Measurements from ENCODE around the gene EMP1.

The EMP1 gene

DNA sequence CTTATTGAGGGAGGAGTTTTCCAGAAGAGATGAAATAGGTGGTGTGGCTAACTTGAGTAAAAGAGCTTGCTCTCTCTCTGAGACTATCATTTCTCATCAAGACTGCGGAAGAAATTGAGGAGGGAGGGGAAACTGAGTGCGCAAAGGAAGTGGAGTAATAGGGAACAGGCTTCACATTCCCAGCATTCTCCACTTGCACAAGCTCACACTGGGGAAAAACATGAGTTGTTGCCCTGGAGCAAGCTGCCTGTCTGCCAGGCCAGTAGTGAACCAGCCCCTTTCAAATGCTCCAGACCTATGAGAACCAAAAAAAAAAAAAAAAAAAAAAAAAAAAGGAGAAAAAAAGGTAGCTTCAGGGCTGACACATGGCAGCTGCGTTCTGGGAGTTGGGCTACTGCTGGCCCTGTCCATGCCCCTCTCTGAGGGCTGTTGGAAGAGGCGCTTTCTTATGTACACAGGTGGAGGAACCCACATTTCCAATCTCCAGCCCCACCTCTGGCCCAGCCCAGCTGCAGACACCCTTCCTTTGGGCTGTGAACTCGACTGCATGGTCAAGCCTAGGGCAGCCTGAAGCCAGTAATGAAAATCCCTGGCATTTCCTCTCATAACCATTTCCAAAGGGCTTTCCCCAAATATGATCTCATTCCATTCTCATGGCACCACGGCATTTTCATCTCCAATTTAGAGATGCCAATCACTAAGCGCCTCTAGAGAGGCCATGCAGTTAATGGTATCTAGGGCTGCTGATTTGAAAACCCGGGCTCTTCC is 32.5 kb upstream of the EMP1 start:
- Histone ChIP-seq H3K23ac (ENCODE audit: low read length) (no peak overlapping the region), H3K4me2 (ENCODE audit: low read length) (peak overlapping the region; percentile 29), H3K79me1 (ENCODE audit: low read length) (peaks cover 21% of the 10 kb centered on the region), H2BK120ac (ENCODE audit: insufficient read depth, low read length, poor library complexity) (peak overlapping the region; percentile 67), H2BK12ac (ENCODE audit: low read length) (peak overlapping the region; percentile 88), H3K79me2 (ENCODE audit: control insufficient read depth, insufficient read depth, low read length, poor library complexity) (no peaks in the 10 kb centered on the region), H3K4me1 (ENCODE audit: control insufficient read depth in 1 of 2, insufficient read depth in 2 of 2, low read length in 2 of 2) (peaks cover 25 to 26% of the 10 kb centered on the region in 2 experiments), H3K9me3 (ENCODE audit: insufficient read depth, low read depth, low read length) (peaks cover 1% of the 10 kb centered on the region), H3K14ac (ENCODE audit: low read length) (peak overlapping the region; percentile 8), H4K91ac (ENCODE audit: low read depth, low read length) (peak overlapping the region; percentile 55), H3K27ac (ENCODE audit: low read depth, low read length) (peak overlapping the region; percentile 84), H3K18ac (ENCODE audit: low read length) (peak overlapping the region; percentile 18), H3K9ac (ENCODE audit: low read length) (no peak overlapping the region), H3K27me3 (ENCODE audit: insufficient read depth, low read length) (no peaks in the 10 kb centered on the region), H2AK5ac (ENCODE audit: low read length) (peak overlapping the region; percentile 45), H2BK5ac (ENCODE audit: low read depth, low read length, poor library complexity) (peak overlapping the region; percentile 73), H3K4me3 (ENCODE audit: low read depth, low read length) (no peak overlapping the region), H2AFZ (ENCODE audit: insufficient read depth, low read length, poor library complexity) (peak overlapping the region; percentile 5), H3K4ac (ENCODE audit: low read depth, low read length) (peak overlapping the region; percentile 17), H3K36me3 (ENCODE audit: control insufficient read depth in 1 of 2, insufficient read depth in 2 of 2, low read length in 2 of 2) (no peaks in the 10 kb centered on the region), H4K12ac (ENCODE audit: low read depth, low read length) (no peak overlapping the region), H4K8ac (ENCODE audit: low read depth, low read length) (peak overlapping the region; percentile 17)
- peak; percentile 84 to 89 for DNase-seq
- no CpG with 5 or more reads among the region's 8 CpGs for WGBS (ENCODE audit: extremely low coverage, insufficient coverage, insufficient read length)

DNA sequence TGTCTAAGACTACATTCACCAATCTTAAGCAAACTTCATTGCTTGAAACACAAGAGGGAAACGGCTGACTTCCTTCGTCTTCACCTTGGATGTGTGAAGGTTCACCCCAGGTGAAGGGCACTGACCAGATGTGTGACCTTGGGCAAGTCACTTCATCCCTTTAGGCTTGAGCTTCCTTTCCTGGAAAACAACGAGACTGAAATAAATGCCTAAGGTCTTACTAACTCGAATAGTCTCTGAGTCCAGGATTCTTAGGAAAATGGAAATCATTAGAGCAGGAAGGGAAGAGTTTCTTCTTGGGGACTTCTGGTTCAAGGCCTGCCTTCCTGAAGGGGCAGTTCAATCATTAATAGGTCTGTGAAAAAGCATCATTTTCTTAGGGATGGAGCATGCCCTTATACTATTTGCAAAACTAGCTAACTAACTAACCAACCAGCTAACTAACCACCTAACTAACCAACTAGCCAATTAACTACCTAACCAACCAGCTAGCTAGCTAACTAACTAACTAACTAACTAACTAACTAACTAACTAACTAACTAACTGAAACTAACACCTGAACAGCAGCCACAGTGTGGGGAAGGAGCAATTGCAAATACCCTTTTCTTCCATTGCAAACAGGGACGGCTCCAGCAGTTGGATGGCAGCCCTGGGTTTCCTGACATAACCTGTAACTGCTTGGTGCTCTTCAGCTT is 31.5 kb upstream of the EMP1 start:
- H3K27ac ChIP-seq (ENCODE audit: low read depth, low read length), result no peak overlapping the region
- no peak overlapping the region for H3K18ac ChIP-seq (ENCODE audit: low read length)
- H3K4me1 ChIP-seq (ENCODE audit: control insufficient read depth in 1 of 2, insufficient read depth in 2 of 2, low read length in 2 of 2), result peaks cover 25 to 26% of the 10 kb centered on the region in 2 experiments
- peak overlapping the region; percentile 88 for H2BK12ac ChIP-seq (ENCODE audit: low read length)
- H3K4me3 ChIP-seq (ENCODE audit: low read depth, low read length), result no peak overlapping the region
- H2BK120ac ChIP-seq (ENCODE audit: insufficient read depth, low read length, poor library complexity), result peak overlapping the region; percentile 67
- H2BK5ac ChIP-seq (ENCODE audit: low read depth, low read length, poor library complexity), result peak overlapping the region; percentile 73
- H4K91ac ChIP-seq (ENCODE audit: low read depth, low read length), result peak overlapping the region; percentile 70
- no peaks in the 10 kb centered on the region for H3K36me3 ChIP-seq (ENCODE audit: control insufficient read depth in 1 of 2, insufficient read depth in 2 of 2, low read length in 2 of 2)
- no peak overlapping the region for H2AFZ ChIP-seq (ENCODE audit: insufficient read depth, low read length, poor library complexity)
- no peaks in the 10 kb centered on the region for H3K79me2 ChIP-seq (ENCODE audit: control insufficient read depth, insufficient read depth, low read length, poor library complexity)
- no peak overlapping the region for H3K4me2 ChIP-seq (ENCODE audit: low read length)
- H3K9ac ChIP-seq (ENCODE audit: low read length), result no peak overlapping the region
- H3K79me1 ChIP-seq (ENCODE audit: low read length), result peaks cover 22% of the 10 kb centered on the region
- peak overlapping the region; percentile 45 for H2AK5ac ChIP-seq (ENCODE audit: low read length)
- H3K14ac ChIP-seq (ENCODE audit: low read length), result peak overlapping the region; percentile 35
- H3K27me3 ChIP-seq (ENCODE audit: insufficient read depth, low read length), result no peaks in the 10 kb centered on the region
- no peak overlapping the region for H4K12ac ChIP-seq (ENCODE audit: low read depth, low read length)
- H3K23ac ChIP-seq (ENCODE audit: low read length), result no peak overlapping the region
- H3K9me3 ChIP-seq (ENCODE audit: insufficient read depth, low read depth, low read length), result peaks cover 1% of the 10 kb centered on the region
- no peak overlapping the region for H3K4ac ChIP-seq (ENCODE audit: low read depth, low read length)
- H4K8ac ChIP-seq (ENCODE audit: low read depth, low read length), result no peak overlapping the region
- no CpG with 5 or more reads among the region's 5 CpGs for WGBS (ENCODE audit: extremely low coverage, insufficient coverage, insufficient read length)
- peak in 1 of 2 donors; percentile 49 for DNase-seq

DNA sequence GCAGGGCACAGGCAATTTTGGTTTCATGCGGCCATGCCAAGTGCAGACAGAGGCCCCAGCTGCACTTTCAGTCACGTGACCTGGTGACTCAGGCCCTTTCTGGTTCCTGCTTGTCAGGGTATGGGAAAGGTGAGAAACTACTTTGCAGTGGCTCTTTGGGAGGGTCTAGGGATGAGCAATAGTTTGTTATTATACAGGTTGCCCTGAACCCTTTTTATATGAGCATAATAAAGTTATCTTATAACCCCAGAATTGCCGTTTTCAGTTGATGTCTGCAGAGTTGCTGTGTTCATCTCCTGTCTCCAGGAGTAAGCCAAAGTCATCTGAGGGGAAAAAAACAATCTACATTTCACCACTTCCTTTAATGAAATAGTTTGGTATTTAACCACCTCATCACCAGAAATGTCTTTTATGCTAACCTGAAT is 30.9 kb upstream of the EMP1 start:
- Histone ChIP-seq H4K8ac (ENCODE audit: low read depth, low read length) (no peak overlapping the region), H3K9me3 (ENCODE audit: insufficient read depth, low read depth, low read length) (peaks cover 1% of the 10 kb centered on the region), H2BK12ac (ENCODE audit: low read length) (peak overlapping the region; percentile 3), H3K4me3 (ENCODE audit: low read depth, low read length) (no peak overlapping the region), H2AK5ac (ENCODE audit: low read length) (no peak overlapping the region), H3K27ac (ENCODE audit: low read depth, low read length) (no peak overlapping the region), H3K18ac (ENCODE audit: low read length) (no peak overlapping the region), H3K27me3 (ENCODE audit: insufficient read depth, low read length) (no peaks in the 10 kb centered on the region), H3K36me3 (ENCODE audit: control insufficient read depth in 1 of 2, insufficient read depth in 2 of 2, low read length in 2 of 2) (no peaks in the 10 kb centered on the region), H3K23ac (ENCODE audit: low read length) (no peak overlapping the region), H3K14ac (ENCODE audit: low read length) (no peak overlapping the region), H3K9ac (ENCODE audit: low read length) (no peak overlapping the region), H3K79me2 (ENCODE audit: control insufficient read depth, insufficient read depth, low read length, poor library complexity) (no peaks in the 10 kb centered on the region), H3K4me2 (ENCODE audit: low read length) (no peak overlapping the region), H2BK5ac (ENCODE audit: low read depth, low read length, poor library complexity) (no peak overlapping the region), H3K4me1 (ENCODE audit: control insufficient read depth in 1 of 2, insufficient read depth in 2 of 2, low read length in 2 of 2) (peaks cover 25 to 26% of the 10 kb centered on the region in 2 experiments), H2AFZ (ENCODE audit: insufficient read depth, low read length, poor library complexity) (no peak overlapping the region), H4K91ac (ENCODE audit: low read depth, low read length) (no peak overlapping the region), H3K79me1 (ENCODE audit: low read length) (peaks cover 22% of the 10 kb centered on the region), H4K12ac (ENCODE audit: low read depth, low read length) (no peak overlapping the region), H3K4ac (ENCODE audit: low read depth, low read length) (no peak overlapping the region), H2BK120ac (ENCODE audit: insufficient read depth, low read length, poor library complexity) (no peak overlapping the region)
- no CpG with 5 or more reads among the region's 3 CpGs for WGBS (ENCODE audit: extremely low coverage, insufficient coverage, insufficient read length)
- peak; percentile 54 to 67 for DNase-seq

DNA sequence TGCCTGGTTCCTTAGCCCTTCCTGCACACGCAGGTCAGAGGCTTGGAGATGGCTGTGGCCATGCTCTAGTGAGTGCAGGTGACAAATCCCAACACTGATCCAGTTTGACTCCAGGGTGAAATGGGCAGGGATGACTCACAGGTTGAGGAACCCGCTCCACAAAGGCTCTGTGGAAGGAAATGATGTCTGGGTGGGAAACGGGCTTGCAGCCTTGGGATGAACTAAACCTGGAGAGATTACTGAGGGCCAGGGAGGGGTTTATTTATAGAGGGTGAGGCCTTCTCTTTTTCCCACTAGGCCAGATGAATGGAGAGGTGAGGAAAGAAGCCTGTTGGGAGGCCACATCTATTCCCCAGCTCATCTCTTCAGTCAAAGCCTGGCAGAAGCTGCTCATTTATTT is 29.3 kb upstream of the EMP1 start:
- peaks cover 33 to 35% of the 10 kb centered on the region in 2 experiments for H3K4me1 ChIP-seq (ENCODE audit: control insufficient read depth in 1 of 2, insufficient read depth in 2 of 2, low read length in 2 of 2)
- H3K4ac ChIP-seq (ENCODE audit: low read depth, low read length), result no peak overlapping the region
- no peak overlapping the region for H3K23ac ChIP-seq (ENCODE audit: low read length)
- peak overlapping the region; percentile 10 for H4K91ac ChIP-seq (ENCODE audit: low read depth, low read length)
- no peak overlapping the region for H2BK12ac ChIP-seq (ENCODE audit: low read length)
- H2BK5ac ChIP-seq (ENCODE audit: low read depth, low read length, poor library complexity), result peak overlapping the region; percentile 9
- H3K79me2 ChIP-seq (ENCODE audit: control insufficient read depth, insufficient read depth, low read length, poor library complexity), result no peaks in the 10 kb centered on the region
- peak; percentile 53 to 75 for DNase-seq
- no peak overlapping the region for H2AK5ac ChIP-seq (ENCODE audit: low read length)
- H3K9ac ChIP-seq (ENCODE audit: low read length), result no peak overlapping the region
- WGBS (ENCODE audit: extremely low coverage, insufficient coverage, insufficient read length), result no CpG with 5 or more reads among the region's 3 CpGs
- H3K4me3 ChIP-seq (ENCODE audit: low read depth, low read length), result no peak overlapping the region
- H3K79me1 ChIP-seq (ENCODE audit: low read length), result peaks cover 29% of the 10 kb centered on the region
- H3K14ac ChIP-seq (ENCODE audit: low read length), result no peak overlapping the region
- H3K9me3 ChIP-seq (ENCODE audit: insufficient read depth, low read depth, low read length), result peaks cover 1% of the 10 kb centered on the region
- H3K4me2 ChIP-seq (ENCODE audit: low read length), result no peak overlapping the region
- no peak overlapping the region for H4K8ac ChIP-seq (ENCODE audit: low read depth, low read length)
- H2BK120ac ChIP-seq (ENCODE audit: insufficient read depth, low read length, poor library complexity), result no peak overlapping the region
- no peak overlapping the region for H4K12ac ChIP-seq (ENCODE audit: low read depth, low read length)
- H2AFZ ChIP-seq (ENCODE audit: insufficient read depth, low read length, poor library complexity), result no peak overlapping the region
- no peak overlapping the region for H3K18ac ChIP-seq (ENCODE audit: low read length)
- H3K27ac ChIP-seq (ENCODE audit: low read depth, low read length), result no peak overlapping the region
- no peaks in the 10 kb centered on the region for H3K27me3 ChIP-seq (ENCODE audit: insufficient read depth, low read length)
- H3K36me3 ChIP-seq (ENCODE audit: control insufficient read depth in 1 of 2, insufficient read depth in 2 of 2, low read length in 2 of 2), result no peaks in the 10 kb centered on the region
